GM23338 (cell line): ENCODE measurements around the gene MAP4K4.

Source experiments
- CTCF ChIP-seq, 2 experiments: fragments of 200-600 bp in 1 of 2; sonication (generic) in 1 of 2; conservative IDR thresholded peaks; 2 replicates each; pipeline versions ENCODE4 v1.5.1 to v1.6.1; 2016 to 2017; ENCODE audit warnings: antibody characterized with exemption in 2 of 2, low read depth in 2 of 2, mild to moderate bottlenecking in 2 of 2, moderate library complexity in 1 of 2
- EZH2 ChIP-seq: fragments of 200-600 bp; sonication (generic); IDR thresholded peaks from one replicate; pipeline ENCODE4 v1.8.0; 2017; ENCODE audit warnings: antibody characterized with exemption, mild to moderate bottlenecking, low read depth; ENCODE audit not compliant: unreplicated experiment
- EZH2phosphoT487 ChIP-seq: fragments of 200-600 bp; sonication (generic); IDR thresholded peaks from one replicate; pipeline ENCODE4 v1.8.1; 2018; ENCODE audit warnings: antibody characterized with exemption; ENCODE audit not compliant: unreplicated experiment
- POLR2AphosphoS5 ChIP-seq: IDR thresholded peaks from 2 replicates; pipeline ENCODE4 v1.6.1; 2016; ENCODE audit warnings: antibody characterized with exemption, low read depth
- REST ChIP-seq: IDR thresholded peaks from one replicate; pipeline ENCODE4 v1.6.1; 2018; ENCODE audit warnings: antibody characterized with exemption; ENCODE audit not compliant: unreplicated experiment

- TF ChIP-seq REST, result no peak
- no peak for TF ChIP-seq CTCF (conservative IDR thresholded peaks at IDR 0.05; ENCODE audit: low read depth in 2 of 2)
- TF ChIP-seq EZH2, result no peak
- TF ChIP-seq EZH2phosphoT487, result no peak
- TF ChIP-seq POLR2AphosphoS5, result no peak
Measured at GRCh38 chr2:101734505-101735165, 37.1 kb downstream of the MAP4K4 start.
